GM12801 (cell line): Measurements from ENCODE around the gene MYO18B.

Experiments
- TF ChIP-seq, protein P1 (sequence below): IDR thresholded peaks from one replicate; pipeline ENCODE4 v1.5.1; 2011; ENCODE audit warnings: control low read depth; ENCODE audit not compliant: insufficient read length; ENCODE audit errors: extremely low read depth

Gene MYO18B

GRCh38 chr22:25704701-25705100 is 37.3 kb upstream of the MYO18B start:
- TF ChIP-seq, protein P1, sequence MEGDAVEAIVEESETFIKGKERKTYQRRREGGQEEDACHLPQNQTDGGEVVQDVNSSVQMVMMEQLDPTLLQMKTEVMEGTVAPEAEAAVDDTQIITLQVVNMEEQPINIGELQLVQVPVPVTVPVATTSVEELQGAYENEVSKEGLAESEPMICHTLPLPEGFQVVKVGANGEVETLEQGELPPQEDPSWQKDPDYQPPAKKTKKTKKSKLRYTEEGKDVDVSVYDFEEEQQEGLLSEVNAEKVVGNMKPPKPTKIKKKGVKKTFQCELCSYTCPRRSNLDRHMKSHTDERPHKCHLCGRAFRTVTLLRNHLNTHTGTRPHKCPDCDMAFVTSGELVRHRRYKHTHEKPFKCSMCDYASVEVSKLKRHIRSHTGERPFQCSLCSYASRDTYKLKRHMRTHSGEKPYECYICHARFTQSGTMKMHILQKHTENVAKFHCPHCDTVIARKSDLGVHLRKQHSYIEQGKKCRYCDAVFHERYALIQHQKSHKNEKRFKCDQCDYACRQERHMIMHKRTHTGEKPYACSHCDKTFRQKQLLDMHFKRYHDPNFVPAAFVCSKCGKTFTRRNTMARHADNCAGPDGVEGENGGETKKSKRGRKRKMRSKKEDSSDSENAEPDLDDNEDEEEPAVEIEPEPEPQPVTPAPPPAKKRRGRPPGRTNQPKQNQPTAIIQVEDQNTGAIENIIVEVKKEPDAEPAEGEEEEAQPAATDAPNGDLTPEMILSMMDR, result no peak

- TF ChIP-seq, protein P1, result no peak
Measured at GRCh38 chr22:25706197-25706596, 35.8 kb upstream of the MYO18B start.

DNA sequence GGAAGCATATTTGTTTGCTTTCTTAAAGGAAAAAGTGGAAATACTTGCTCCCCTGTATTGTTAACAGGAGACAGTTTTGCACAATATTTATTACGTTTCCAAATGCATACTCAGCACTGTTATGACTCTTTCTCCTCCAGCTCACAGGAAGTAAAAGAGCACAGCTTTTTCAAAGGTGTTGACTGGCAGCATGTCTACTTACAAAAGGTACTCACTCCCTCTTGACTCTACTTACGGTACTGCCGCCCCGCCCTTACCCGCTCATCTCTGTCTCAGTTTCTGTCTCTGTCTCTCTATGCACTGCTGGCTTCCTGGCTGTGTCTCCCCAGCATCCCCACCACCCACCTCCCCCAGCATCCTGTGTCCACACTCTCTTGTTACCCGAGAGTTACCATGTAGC is 32.2 kb upstream of the MYO18B start:
- TF ChIP-seq, protein P1, result no peak

DNA sequence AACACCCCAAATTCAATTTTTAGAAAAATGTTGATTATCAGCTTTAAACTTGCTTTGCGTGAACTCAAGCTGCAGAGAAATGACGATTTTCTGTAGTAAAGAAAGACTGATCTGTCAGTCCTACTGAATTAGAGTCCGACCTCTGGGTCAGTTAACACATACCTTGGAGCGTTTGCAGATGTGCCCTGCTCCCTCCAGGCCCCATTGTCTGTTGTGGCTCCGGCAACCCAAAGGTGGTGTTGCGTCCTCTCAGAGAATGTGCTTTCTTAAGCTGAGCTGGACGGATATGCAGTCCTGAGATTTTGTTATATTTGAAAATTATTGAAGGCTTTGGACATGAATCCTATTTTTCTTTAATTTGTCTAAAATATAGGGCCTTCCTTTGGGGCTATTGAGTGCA is 31.5 kb upstream of the MYO18B start:
- TF ChIP-seq, protein P1, result no peak

GRCh38 chr22:25711491-25711890 is 30.5 kb upstream of the MYO18B start:
- TF ChIP-seq, protein P1, result no peak

GRCh38 chr22:25712661-25713400 is 29.2 kb upstream of the MYO18B start:
- TF ChIP-seq, protein P1, result no peak

- TF ChIP-seq, protein P1, result no peak
Measured at GRCh38 chr22:25714070-25714469, 27.9 kb upstream of the MYO18B start.

GRCh38 chr22:25714739-25715138 is 27.2 kb upstream of the MYO18B start:
- TF ChIP-seq, protein P1, result no peak
